HG03095 (cell line): ENCODE data around the gene RAB34.
A peak's percentile ranks its signal among the peaks of the same experiment; 100 is the strongest.

ENCODE experiments used
- ATAC-seq: cut with Tn5 transposase; IDR thresholded peaks from one replicate; pipeline ENCODE4 v1.9.1; 2021; ENCODE audit warnings: moderate library complexity; ENCODE audit not compliant: unreplicated experiment

The RAB34 gene

GRCh38 chr17:28717578-28718332 lies at the start of gene RAB34:
Gene RAB34, minus strand, starts transcription at chr17:28717868. Its CDS starts 602 bp downstream, at chr17:28717266.
- no peak for ATAC-seq

GRCh38 chr17:28765038-28765437 lies 47.4 kb upstream of the RAB34 start:
- ATAC-seq: no peak

GRCh38 chr17:28763804-28764266 lies 46.2 kb upstream of the RAB34 start:
- ATAC-seq: no peak

GRCh38 chr17:28763137-28763799 lies 45.6 kb upstream of the RAB34 start:
- peak; percentile 63 for ATAC-seq

GRCh38 chr17:28760601-28761562 lies 43.2 kb upstream of the RAB34 start:
- ATAC-seq: no peak

GRCh38 chr17:28759256-28759865 lies 41.7 kb upstream of the RAB34 start:
- ATAC-seq: no peak

- ATAC-seq: no peak
Measured at GRCh38 chr17:28758411-28759121, 40.9 kb upstream of the RAB34 start.

GRCh38 chr17:28756049-28756804 lies 38.6 kb upstream of the RAB34 start:
- no peak for ATAC-seq

- ATAC-seq: no peak
Measured at GRCh38 chr17:28755486-28755885, 37.8 kb upstream of the RAB34 start.

GRCh38 chr17:28751600-28752366 lies 34.1 kb upstream of the RAB34 start:
- ATAC-seq: no peak

GRCh38 chr17:28750178-28751047 lies 32.7 kb upstream of the RAB34 start:
- peak; percentile 58 for ATAC-seq

GRCh38 chr17:28749516-28750177 lies 32.0 kb upstream of the RAB34 start:
- ATAC-seq: peak; percentile 3

GRCh38 chr17:28748852-28749515 lies 31.3 kb upstream of the RAB34 start:
- no peak for ATAC-seq

GRCh38 chr17:28747801-28748750 lies 30.4 kb upstream of the RAB34 start:
- ATAC-seq: no peak

GRCh38 chr17:28747051-28747691 lies 29.5 kb upstream of the RAB34 start:
- ATAC-seq: no peak
